HEK293 (cell line): ENCODE data around the gene AGAP1.

ENCODE experiments used
- CTCF ChIA-PET: fragments of 350-600 bp; formaldehyde crosslinking; extraction: SDS; loops from one replicate; lab custom pipeline; 2021; ENCODE audit warnings: antibody characterized with exemption; lab: Yijun Ruan, JAX
- POLR2A ChIA-PET: fragments of 300-600 bp; formaldehyde crosslinking; extraction: SDS; loops from one replicate; lab custom pipeline; 2020; ENCODE audit warnings: antibody characterized with exemption, inconsistent platforms; lab: Yijun Ruan, JAX
- H3K27ac ChIP-seq: fragments of 200-500 bp; sonication (Bioruptor generic); 2 replicates; pipeline ENCODE4 v1.5.1; 2014; ENCODE audit warnings: low read depth, low read length, control low read depth, inconsistent platforms; ENCODE audit errors: extremely low read depth
- H3K36me3 ChIP-seq, 2 experiments: fragments of 200-500 bp in 1 of 2; sonication (Bioruptor generic) in 1 of 2; 1 replicate in 1 of 2; 2 replicates in 1 of 2; pipeline ENCODE4 v1.5.1; 2014 to 2017; ENCODE audit warnings: inconsistent platforms in 2 of 2, low read length in 2 of 2; ENCODE audit not compliant: control insufficient read depth in 2 of 2, insufficient read depth in 1 of 2
- H3K4me1 ChIP-seq: fragments of 200-500 bp; sonication (Bioruptor generic); 2 replicates; pipeline ENCODE4 v1.5.1; 2014; ENCODE audit warnings: mild to moderate bottlenecking, low read length, inconsistent platforms; ENCODE audit not compliant: control insufficient read depth, insufficient read depth
- H3K4me3 ChIP-seq: 2 replicates; pipeline ENCODE4 v1.5.1; 2011; ENCODE audit warnings: low read depth, mild to moderate bottlenecking, control low read depth, low read length, moderate library complexity
- H3K9me3 ChIP-seq: fragments of 200-500 bp; sonication (Bioruptor generic); 2 replicates; pipeline ENCODE4 v1.5.1; 2014; ENCODE audit warnings: low read depth, low read length, inconsistent platforms; ENCODE audit not compliant: control insufficient read depth, insufficient read depth
- ELK4 ChIP-seq: IDR thresholded peaks from 2 replicates; pipeline ENCODE4 v1.6.1; 2011; ENCODE audit warnings: mild to moderate bottlenecking, low read depth, low read length, borderline replicate concordance
- HOXC10 ChIP-seq: sonication (generic); formaldehyde crosslinking; IDR thresholded peaks from 2 replicates; pipeline ENCODE4 v1.8.1; 2023; ENCODE audit warnings: mild to moderate bottlenecking, missing genetic modification reagents
- PRDM10 ChIP-seq: fragments of 450-650 bp; formaldehyde crosslinking; IDR thresholded peaks from 2 replicates; pipeline ENCODE4 v1.5.1; 2016; ENCODE audit warnings: missing biosample characterization, missing genetic modification characterization
- PRDM6 ChIP-seq: fragments of 450-650 bp; formaldehyde crosslinking; IDR thresholded peaks from 2 replicates; pipeline ENCODE4 v1.5.1; 2017; ENCODE audit warnings: missing biosample characterization, missing genetic modification characterization
- SCRT1 ChIP-seq: fragments of 450-650 bp; formaldehyde crosslinking; IDR thresholded peaks from 2 replicates; pipeline ENCODE4 v1.5.1; 2016; ENCODE audit warnings: missing biosample characterization, missing genetic modification characterization, borderline replicate concordance
- SETDB1 ChIP-seq: IDR thresholded peaks from one replicate; pipeline ENCODE4 v1.6.1; 2017; ENCODE audit warnings: mild to moderate bottlenecking, low read length, moderate library complexity, mixed read lengths; ENCODE audit not compliant: insufficient read length
- ZBTB11 ChIP-seq: fragments of 450-650 bp; formaldehyde crosslinking; conservative IDR thresholded peaks from 2 replicates; pipeline ENCODE4 v1.5.1; 2016; ENCODE audit warnings: low read depth, missing biosample characterization, missing genetic modification characterization
- ZBTB48 ChIP-seq: fragments of 450-650 bp; formaldehyde crosslinking; IDR thresholded peaks from 2 replicates; pipeline ENCODE4 v1.5.1; 2016; ENCODE audit warnings: missing biosample characterization, missing genetic modification characterization
- ZFP41 ChIP-seq: fragments of 450-650 bp; formaldehyde crosslinking; IDR thresholded peaks from 2 replicates; pipeline ENCODE4 v1.5.1; 2016; ENCODE audit warnings: missing biosample characterization, missing genetic modification characterization, borderline replicate concordance
- ZNF202 ChIP-seq: fragments of 450-650 bp; formaldehyde crosslinking; IDR thresholded peaks from 2 replicates; pipeline ENCODE4 v1.5.1; 2016; ENCODE audit warnings: missing biosample characterization, missing genetic modification characterization, borderline replicate concordance
- ZNF248 ChIP-seq: fragments of 450-650 bp; formaldehyde crosslinking; IDR thresholded peaks from 2 replicates; pipeline ENCODE4 v1.5.1; 2017; ENCODE audit warnings: missing biosample characterization, missing genetic modification characterization
- ZNF324 ChIP-seq: fragments of 450-650 bp; formaldehyde crosslinking; IDR thresholded peaks from 2 replicates; pipeline ENCODE4 v1.5.1; 2016; ENCODE audit warnings: missing biosample characterization, missing genetic modification characterization
- ZNF558 ChIP-seq: fragments of 450-650 bp; formaldehyde crosslinking; IDR thresholded peaks from 2 replicates; pipeline ENCODE4 v1.5.1; 2016; ENCODE audit warnings: missing biosample characterization, missing genetic modification characterization
- ZNF580 ChIP-seq: fragments of 450-650 bp; formaldehyde crosslinking; IDR thresholded peaks from 2 replicates; pipeline ENCODE4 v1.5.1; 2016; ENCODE audit warnings: missing biosample characterization, missing genetic modification characterization
- ZNF600 ChIP-seq: fragments of 450-650 bp; formaldehyde crosslinking; IDR thresholded peaks from 2 replicates; pipeline ENCODE4 v1.5.1; 2016; ENCODE audit warnings: missing biosample characterization, missing genetic modification characterization
- ZNF623 ChIP-seq: fragments of 450-650 bp; formaldehyde crosslinking; IDR thresholded peaks from 2 replicates; pipeline ENCODE4 v1.5.1; 2016; ENCODE audit warnings: missing biosample characterization, missing genetic modification characterization
- ZNF624 ChIP-seq: fragments of 450-650 bp; formaldehyde crosslinking; IDR thresholded peaks from 2 replicates; pipeline ENCODE4 v1.5.1; 2017; ENCODE audit warnings: missing biosample characterization, missing genetic modification characterization
- ZNF626 ChIP-seq: fragments of 450-650 bp; sonication (Bioruptor Pico); formaldehyde crosslinking; IDR thresholded peaks from 2 replicates; pipeline ENCODE4 v1.5.1; 2018; ENCODE audit warnings: missing biosample characterization, missing genetic modification characterization, inconsistent platforms
- ZNF639 ChIP-seq: fragments of 450-650 bp; formaldehyde crosslinking; IDR thresholded peaks from 2 replicates; pipeline ENCODE4 v1.5.1; 2016; ENCODE audit warnings: missing biosample characterization, missing genetic modification characterization
- ZNF76 ChIP-seq: fragments of 450-650 bp; formaldehyde crosslinking; IDR thresholded peaks from 2 replicates; pipeline ENCODE4; 2016; ENCODE audit warnings: low read depth, missing biosample characterization, missing genetic modification characterization, borderline replicate concordance
- ZNF777 ChIP-seq: fragments of 450-650 bp; formaldehyde crosslinking; IDR thresholded peaks from 2 replicates; pipeline ENCODE4 v1.5.1; 2017; ENCODE audit warnings: missing biosample characterization, missing genetic modification characterization, borderline replicate concordance

Gene AGAP1

GRCh38 chr2:235937936-235938335, 444.1 kb downstream of the AGAP1 start:
- no peak for TF ChIP-seq ZNF558 (tag by site-specific recombination)
- TF ChIP-seq ZNF623 (tag by site-specific recombination), result no peak
- TF ChIP-seq PRDM10 (tag by site-specific recombination), result no peak
- TF ChIP-seq PRDM6 (tag by site-specific recombination), result no peak
- no peak for TF ChIP-seq ZNF777 (tag by site-specific recombination)
- no peak for TF ChIP-seq ZNF626 (tag by site-specific recombination)
- TF ChIP-seq HOXC10 (CRISPR knock-in tag), result no peak
- TF ChIP-seq ZNF580 (tag by site-specific recombination), result no peak
- TF ChIP-seq ZNF324 (tag by site-specific recombination), result no peak
- TF ChIP-seq ZBTB48 (tag by site-specific recombination), result no peak
- TF ChIP-seq ZNF76 (tag by site-specific recombination), result no peak
- no peak for TF ChIP-seq SETDB1
- TF ChIP-seq ZBTB11 (tag by site-specific recombination), result no peak
- no peak for TF ChIP-seq ZNF202 (tag by site-specific recombination)
- CTCF ChIA-PET, result interaction anchor here (1.0 kb wide), 1 partner anchor 75 kb away, joined by 3 read pairs; no protein-coding TSS in a partner anchor
- H3K9me3 ChIP-seq, result no peaks in the 10 kb centered on the region
- POLR2A ChIA-PET, result no interaction called here
- H3K36me3 ChIP-seq, result peaks cover 0 to 12% of the 10 kb centered on the region in 2 experiments; a peak in 1 of 3 replicates
- H3K4me1 ChIP-seq, result no peaks in the 10 kb centered on the region
- H3K4me3 ChIP-seq, result no peak overlapping the region
- no peak overlapping the region for H3K27ac ChIP-seq

- CTCF ChIA-PET, result interaction anchor here (1.2 kb wide), 1 partner anchor 31 kb away, joined by 6 read pairs; no protein-coding TSS in a partner anchor
- H3K4me3 ChIP-seq, result no peak overlapping the region
- no peak overlapping the region for H3K27ac ChIP-seq
- POLR2A ChIA-PET, result no interaction called here
- TF ChIP-seq ZNF624 (no peak), ZFP41 (no peak), ZNF600 (tag by site-specific recombination) (no peak), SCRT1 (tag by site-specific recombination) (no peak), ZNF248 (tag by site-specific recombination) (no peak), ZNF639 (tag by site-specific recombination) (no peak), ELK4 (no peak)
- no peaks in the 10 kb centered on the region for H3K9me3 ChIP-seq
- peaks cover 0 to 12% of the 10 kb centered on the region in 2 experiments; a peak in 1 of 3 replicates for H3K36me3 ChIP-seq
- no peaks in the 10 kb centered on the region for H3K4me1 ChIP-seq
These were observed 444.8 kb downstream of the AGAP1 start for GRCh38 chr2:235938611-235939010.
